A673 (cell line): Measurements from ENCODE around the gene POU2AF1.

Source experiments
- CTCF ChIP-seq: fragments of 300-800, 200-600 bp; sonication (generic); conservative IDR thresholded peaks from 2 replicates; pipeline ENCODE4 v1.5.1; 2017; ENCODE audit warnings: low read depth, mild to moderate bottlenecking, antibody characterized with exemption, low read length, moderate library complexity, mixed read lengths
- EZH2 ChIP-seq: fragments of 200-600 bp; sonication (generic); IDR thresholded peaks from 2 replicates; pipeline ENCODE4 v1.6.1; 2017; ENCODE audit warnings: borderline replicate concordance, low read depth, mild to moderate bottlenecking, mixed read lengths, antibody characterized with exemption, low read length; ENCODE audit not compliant: poor library complexity, severe bottlenecking

- TF ChIP-seq CTCF (no peak), EZH2 (no peak)
Measured at GRCh38 chr11:111305876-111306275, 73.2 kb downstream of the POU2AF1 start.
